ENCODE data around the gene WDR47. TPM values are rescaled to one million over a fixed set of nuclear protein-coding genes. Genes with fewer than 3 reads are reported as not detected.
A peak's percentile ranks its signal among the peaks of the same experiment; 100 is the strongest.

The WDR47 gene
- total RNA-seq, 1 donor from 2014 or later = 11.5 TPM

GRCh38 chr1:109084563-109085517 is 42.9 kb upstream of the WDR47 start:
- Histone ChIP-seq H3K27me3 (ENCODE audit: control insufficient read depth, insufficient read depth, low read length) (no peaks in the 10 kb centered on the region), H3K36me3 (ENCODE audit: control insufficient read depth, insufficient read depth, low read length) (no peaks in the 10 kb centered on the region), H3K4me3 (ENCODE audit: low read depth, low read length) (no peak overlapping the region)
- DNase-seq (ENCODE audit: low read depth) = peak; percentile 72
- TF ChIP-seq CTCF (IDR thresholded peaks at IDR 0.05; ENCODE audit: insufficient read depth, low read length, poor library complexity, severe bottlenecking) = no peak

- H3K27me3 ChIP-seq (ENCODE audit: control insufficient read depth, insufficient read depth, low read length) = no peaks in the 10 kb centered on the region
- H3K4me3 ChIP-seq (ENCODE audit: low read depth, low read length) = no peak overlapping the region
- TF ChIP-seq CTCF (IDR thresholded peaks at IDR 0.05; ENCODE audit: insufficient read depth, low read length, poor library complexity, severe bottlenecking) = no peak
- no peak for DNase-seq (ENCODE audit: low read depth)
- H3K36me3 ChIP-seq (ENCODE audit: control insufficient read depth, insufficient read depth, low read length) = no peaks in the 10 kb centered on the region
Measured at GRCh38 chr1:109083923-109084322, 42.0 kb upstream of the WDR47 start.

- no peaks in the 10 kb centered on the region for H3K36me3 ChIP-seq (ENCODE audit: control insufficient read depth, insufficient read depth, low read length)
- no peak overlapping the region for H3K4me3 ChIP-seq (ENCODE audit: low read depth, low read length)
- no peaks in the 10 kb centered on the region for H3K27me3 ChIP-seq (ENCODE audit: control insufficient read depth, insufficient read depth, low read length)
- no peak for DNase-seq (ENCODE audit: low read depth)
- TF ChIP-seq CTCF (IDR thresholded peaks at IDR 0.05; ENCODE audit: insufficient read depth, low read length, poor library complexity, severe bottlenecking) = no peak
Measured at GRCh38 chr1:109083501-109083900, 41.6 kb upstream of the WDR47 start.

GRCh38 chr1:109080441-109081082 is 38.7 kb upstream of the WDR47 start:
- Histone ChIP-seq H3K4me3 (ENCODE audit: low read depth, low read length) (no peak overlapping the region), H3K27me3 (ENCODE audit: control insufficient read depth, insufficient read depth, low read length) (no peaks in the 10 kb centered on the region), H3K36me3 (ENCODE audit: control insufficient read depth, insufficient read depth, low read length) (no peaks in the 10 kb centered on the region)
- DNase-seq (ENCODE audit: low read depth) = no peak
- no peak for TF ChIP-seq CTCF (IDR thresholded peaks at IDR 0.05; ENCODE audit: insufficient read depth, low read length, poor library complexity, severe bottlenecking)

DNA sequence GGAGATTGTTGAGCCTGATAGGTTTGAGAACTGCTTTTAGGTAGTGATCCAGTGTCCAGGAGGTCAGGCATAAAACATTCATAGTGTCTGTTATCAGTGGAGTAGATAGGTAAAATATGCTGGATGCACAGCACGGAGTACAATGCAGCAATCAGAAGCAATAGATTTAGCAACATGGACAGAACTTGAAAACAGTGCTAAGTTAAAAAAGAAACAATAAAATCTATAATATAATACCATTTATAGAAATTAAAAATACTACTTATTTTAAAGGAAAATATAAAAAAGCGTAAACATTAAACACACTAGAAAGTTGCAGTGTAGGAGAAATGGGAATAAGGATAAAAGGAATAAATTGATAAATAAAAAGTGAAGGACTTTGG is 37.3 kb upstream of the WDR47 start:
- Histone ChIP-seq H3K36me3 (ENCODE audit: control insufficient read depth, insufficient read depth, low read length) (no peaks in the 10 kb centered on the region), H3K4me3 (ENCODE audit: low read depth, low read length) (no peak overlapping the region), H3K27me3 (ENCODE audit: control insufficient read depth, insufficient read depth, low read length) (no peaks in the 10 kb centered on the region)
- DNase-seq (ENCODE audit: low read depth) = no peak
- TF ChIP-seq CTCF (IDR thresholded peaks at IDR 0.05; ENCODE audit: insufficient read depth, low read length, poor library complexity, severe bottlenecking) = no peak
